ENCODE data around the gene LRP1B. TPM values are rescaled to one million over a fixed set of nuclear protein-coding genes. Genes with fewer than 3 reads are reported as not detected.
A peak's percentile ranks its signal among the peaks of the same experiment; 100 is the strongest.

The LRP1B gene
- total RNA-seq, 6 experiments from 2014 or later: 0.06 to 1.7 (median 0.15) TPM; not detected in 1

- intact Hi-C loops (cut with DNase I): no loop called here
- DNase-seq (no peak), ATAC-seq (no peak)
- WGBS (ENCODE audit: insufficient coverage, low coverage, low lambda C conversion rate, missing lambda C conversion rate): 83% methylated on average over 1 of the region's 1 CpG
- Histone ChIP-seq H3K9me3 (no peaks in the 10 kb centered on the region), H3K36me3 (no peaks in the 10 kb centered on the region), H3K27me3 (no peaks in the 10 kb centered on the region), H3K27ac (no peak overlapping the region), H3K4me1 (no peaks in the 10 kb centered on the region), H3K4me3 (no peak overlapping the region)
- no peak for TF ChIP-seq POLR2A (IDR thresholded peaks at IDR 0.05)
- TF ChIP-seq CTCF (IDR thresholded peaks at IDR 0.05): no peak
Measured at GRCh38 chr2:141381946-141382345, 748.9 kb downstream of the LRP1B start.

- DNase-seq: no peak
- TF ChIP-seq POLR2A (IDR thresholded peaks at IDR 0.05) (no peak), CTCF (IDR thresholded peaks at IDR 0.05) (no peak)
- 65% methylated on average over 7 of the region's 7 CpGs for WGBS (ENCODE audit: insufficient coverage, low coverage, low lambda C conversion rate, missing lambda C conversion rate)
Measured at GRCh38 chr2:141380008-141380979, 750.5 kb downstream of the LRP1B start.

GRCh38 chr2:141364821-141365220, 766.0 kb downstream of the LRP1B start:
- TF ChIP-seq POLR2A (IDR thresholded peaks at IDR 0.05) (no peak), CTCF (IDR thresholded peaks at IDR 0.05) (no peak)
- WGBS (ENCODE audit: insufficient coverage, low coverage, low lambda C conversion rate, missing lambda C conversion rate): 55% methylated on average over 1 of the region's 1 CpG

More at GRCh38 chr2:141380008-141380979, 750.5 kb downstream of the LRP1B start:
- no peaks in the 10 kb centered on the region for H3K4me1 ChIP-seq
- H3K36me3 ChIP-seq: no peaks in the 10 kb centered on the region
- H3K27me3 ChIP-seq: no peaks in the 10 kb centered on the region
- no peak overlapping the region for H3K4me3 ChIP-seq
- intact Hi-C loops (cut with DNase I): no loop called here
- H3K27ac ChIP-seq: no peak overlapping the region
- no peak for ATAC-seq
- H3K9me3 ChIP-seq: no peaks in the 10 kb centered on the region

GRCh38 chr2:141362311-141362710, 768.5 kb downstream of the LRP1B start:
- WGBS (ENCODE audit: insufficient coverage, low coverage, low lambda C conversion rate, missing lambda C conversion rate): 28% methylated on average over 4 of the region's 4 CpGs
- peaks cover 0 to 8% (median 0%) of the 10 kb centered on the region in 4 donors for H3K4me1 ChIP-seq
- no peaks in the 10 kb centered on the region for H3K9me3 ChIP-seq
- DNase-seq (no peak), ATAC-seq (peak; percentile 49 to 85 (median 66))
- TF ChIP-seq CTCF (IDR thresholded peaks at IDR 0.05) (no peak), POLR2A (IDR thresholded peaks at IDR 0.05) (no peak)
- H3K27me3 ChIP-seq: no peaks in the 10 kb centered on the region
- no peak overlapping the region for H3K27ac ChIP-seq
- no peak overlapping the region for H3K4me3 ChIP-seq
- H3K36me3 ChIP-seq: no peaks in the 10 kb centered on the region
- intact Hi-C loops (cut with DNase I): no loop called here

More at GRCh38 chr2:141364821-141365220, 766.0 kb downstream of the LRP1B start:
- no peaks in the 10 kb centered on the region for H3K9me3 ChIP-seq
- DNase-seq (no peak), ATAC-seq (no peak)
- H3K27ac ChIP-seq: no peak overlapping the region
- H3K27me3 ChIP-seq: no peaks in the 10 kb centered on the region
- H3K4me3 ChIP-seq: no peak overlapping the region
- intact Hi-C loops (cut with DNase I): no loop called here
- H3K36me3 ChIP-seq: no peaks in the 10 kb centered on the region
- H3K4me1 ChIP-seq: peaks cover 0 to 8% (median 0%) of the 10 kb centered on the region in 4 donors

Data from right lobe of liver (tissue), 6 donors.